ENCODE measurements around the gene EML4. TPM values are rescaled to one million over a fixed set of nuclear protein-coding genes. Genes with fewer than 3 reads are reported as not detected.

The EML4 gene
- total and polyA plus RNA-seq, 10 donors: 25.4 to 176 (median 88.2) TPM

GRCh38 chr2:42147641-42148274 is 21.4 kb upstream of the EML4 start:
- no peak for DNase-seq
- no peak for TF ChIP-seq POLR2AphosphoS5 (IDR thresholded peaks at IDR 0.05)
- TF ChIP-seq, protein P1, sequence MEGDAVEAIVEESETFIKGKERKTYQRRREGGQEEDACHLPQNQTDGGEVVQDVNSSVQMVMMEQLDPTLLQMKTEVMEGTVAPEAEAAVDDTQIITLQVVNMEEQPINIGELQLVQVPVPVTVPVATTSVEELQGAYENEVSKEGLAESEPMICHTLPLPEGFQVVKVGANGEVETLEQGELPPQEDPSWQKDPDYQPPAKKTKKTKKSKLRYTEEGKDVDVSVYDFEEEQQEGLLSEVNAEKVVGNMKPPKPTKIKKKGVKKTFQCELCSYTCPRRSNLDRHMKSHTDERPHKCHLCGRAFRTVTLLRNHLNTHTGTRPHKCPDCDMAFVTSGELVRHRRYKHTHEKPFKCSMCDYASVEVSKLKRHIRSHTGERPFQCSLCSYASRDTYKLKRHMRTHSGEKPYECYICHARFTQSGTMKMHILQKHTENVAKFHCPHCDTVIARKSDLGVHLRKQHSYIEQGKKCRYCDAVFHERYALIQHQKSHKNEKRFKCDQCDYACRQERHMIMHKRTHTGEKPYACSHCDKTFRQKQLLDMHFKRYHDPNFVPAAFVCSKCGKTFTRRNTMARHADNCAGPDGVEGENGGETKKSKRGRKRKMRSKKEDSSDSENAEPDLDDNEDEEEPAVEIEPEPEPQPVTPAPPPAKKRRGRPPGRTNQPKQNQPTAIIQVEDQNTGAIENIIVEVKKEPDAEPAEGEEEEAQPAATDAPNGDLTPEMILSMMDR (IDR thresholded peaks at IDR 0.05 in 8 of 11, conservative IDR thresholded peaks at IDR 0.05 in 3 of 11): no peak
- TF ChIP-seq POLR2A (IDR thresholded peaks at IDR 0.05): no peak

DNA sequence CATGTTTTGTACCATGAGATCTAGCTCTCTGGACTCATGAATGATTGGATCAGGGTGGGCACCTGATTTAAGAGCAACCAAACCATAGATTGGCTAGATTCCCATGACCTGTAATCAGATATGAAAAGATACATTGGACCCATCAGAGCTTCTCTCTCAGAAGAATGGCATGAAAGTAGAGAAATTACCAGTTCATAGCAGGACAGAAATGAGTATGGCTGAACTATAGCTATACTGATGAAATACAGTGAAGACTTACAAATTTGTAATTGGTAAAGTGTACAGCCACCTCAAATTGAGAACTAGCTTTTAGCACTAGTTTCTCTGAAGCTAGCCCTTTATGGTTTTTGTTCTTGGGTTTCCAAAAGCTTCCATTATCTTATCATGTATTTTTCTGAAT is 19.0 kb upstream of the EML4 start:
- H3K9me3 ChIP-seq: peaks cover 0 to 4% (median 0%) of the 10 kb centered on the region in 8 donors
- H3K4me3 ChIP-seq: no peak overlapping the region
- DNase-seq: no peak
- H3K27ac ChIP-seq: no peak overlapping the region
- TF ChIP-seq POLR2AphosphoS5 (IDR thresholded peaks at IDR 0.05) (no peak), POLR2A (IDR thresholded peaks at IDR 0.05) (no peak)
- TF ChIP-seq, protein P1 (IDR thresholded peaks at IDR 0.05 in 8 of 11, conservative IDR thresholded peaks at IDR 0.05 in 3 of 11): no peak
- no peaks in the 10 kb centered on the region for H3K4me1 ChIP-seq
- no peaks in the 10 kb centered on the region for H3K27me3 ChIP-seq (replicated peaks in 1 of 7)
- intact Hi-C loops (cut with DNase I; ENCODE audit: low total_unique reads): no loop called here
- H3K36me3 ChIP-seq: no peaks in the 10 kb centered on the region

More at GRCh38 chr2:42147641-42148274, 21.4 kb upstream of the EML4 start:
- H3K27ac ChIP-seq: peak overlapping the region in 5 of 8 donors; percentile 16 to 43 (median 37)
- H3K36me3 ChIP-seq: no peaks in the 10 kb centered on the region
- no peaks in the 10 kb centered on the region for H3K27me3 ChIP-seq (replicated peaks in 1 of 7)
- WGBS, 5 donors: 80 to 94% (median 89%) methylated on average over 5 of the region's 5 CpGs
- peaks cover 0 to 1% (median 0%) of the 10 kb centered on the region in 8 donors for H3K9me3 ChIP-seq
- intact Hi-C loops (cut with DNase I; ENCODE audit: low total_unique reads): no loop called here
- H3K4me3 ChIP-seq: no peak overlapping the region
- peaks cover 0 to 13% (median 8%) of the 10 kb centered on the region in 6 donors for H3K4me1 ChIP-seq

- Histone ChIP-seq H3K4me3 (no peak overlapping the region), H3K4me1 (no peaks in the 10 kb centered on the region), H3K9me3 (peaks cover 0 to 4% (median 0%) of the 10 kb centered on the region in 8 donors), H3K36me3 (no peaks in the 10 kb centered on the region), H3K27me3 (replicated peaks in 1 of 7) (no peaks in the 10 kb centered on the region), H3K27ac (no peak overlapping the region)
- DNase-seq: no peak
- TF ChIP-seq POLR2AphosphoS5 (IDR thresholded peaks at IDR 0.05) (no peak), POLR2A (IDR thresholded peaks at IDR 0.05) (no peak)
- TF ChIP-seq, protein P1 (IDR thresholded peaks at IDR 0.05 in 8 of 11, conservative IDR thresholded peaks at IDR 0.05 in 3 of 11): no peak
- intact Hi-C loops (cut with DNase I; ENCODE audit: low total_unique reads): no loop called here
- 89 to 97% (median 92%) methylated on average over 4 of the region's 4 CpGs for WGBS, 5 donors
Observed at GRCh38 chr2:42153944-42154581, 15.1 kb upstream of the EML4 start.

GRCh38 chr2:42156721-42157120 is 12.4 kb upstream of the EML4 start:
- 77 to 91% (median 89%) methylated on average over 4 of the region's 4 CpGs for WGBS, 5 donors
- no peak overlapping the region for H3K27ac ChIP-seq
- no peaks in the 10 kb centered on the region for H3K27me3 ChIP-seq (replicated peaks in 1 of 7)
- intact Hi-C loops (cut with DNase I; ENCODE audit: low total_unique reads): no loop called here
- no peak overlapping the region for H3K4me3 ChIP-seq
- peaks cover 0 to 4% (median 0%) of the 10 kb centered on the region in 8 donors for H3K9me3 ChIP-seq
- TF ChIP-seq, protein P1 (IDR thresholded peaks at IDR 0.05 in 8 of 11, conservative IDR thresholded peaks at IDR 0.05 in 3 of 11): no peak
- TF ChIP-seq POLR2A (IDR thresholded peaks at IDR 0.05) (no peak), POLR2AphosphoS5 (IDR thresholded peaks at IDR 0.05) (no peak)
- H3K4me1 ChIP-seq: peaks cover 0 to 7% (median 0%) of the 10 kb centered on the region in 6 donors
- no peak for DNase-seq
- no peaks in the 10 kb centered on the region for H3K36me3 ChIP-seq

Measured in spleen (tissue), 11 donors.